SH-SY5Y (cell line): ENCODE results near the gene KIF5C.

Source experiments
- GATA2 ChIP-seq: IDR thresholded peaks from 2 replicates; pipeline ENCODE4 v1.6.1; 2011; ENCODE audit warnings: mild to moderate bottlenecking, low read depth, low read length
- GATA3 ChIP-seq: IDR thresholded peaks from 2 replicates; pipeline ENCODE4 v1.6.1; 2011; ENCODE audit warnings: low read depth, mild to moderate bottlenecking, low read length, moderate library complexity

The KIF5C gene

DNA sequence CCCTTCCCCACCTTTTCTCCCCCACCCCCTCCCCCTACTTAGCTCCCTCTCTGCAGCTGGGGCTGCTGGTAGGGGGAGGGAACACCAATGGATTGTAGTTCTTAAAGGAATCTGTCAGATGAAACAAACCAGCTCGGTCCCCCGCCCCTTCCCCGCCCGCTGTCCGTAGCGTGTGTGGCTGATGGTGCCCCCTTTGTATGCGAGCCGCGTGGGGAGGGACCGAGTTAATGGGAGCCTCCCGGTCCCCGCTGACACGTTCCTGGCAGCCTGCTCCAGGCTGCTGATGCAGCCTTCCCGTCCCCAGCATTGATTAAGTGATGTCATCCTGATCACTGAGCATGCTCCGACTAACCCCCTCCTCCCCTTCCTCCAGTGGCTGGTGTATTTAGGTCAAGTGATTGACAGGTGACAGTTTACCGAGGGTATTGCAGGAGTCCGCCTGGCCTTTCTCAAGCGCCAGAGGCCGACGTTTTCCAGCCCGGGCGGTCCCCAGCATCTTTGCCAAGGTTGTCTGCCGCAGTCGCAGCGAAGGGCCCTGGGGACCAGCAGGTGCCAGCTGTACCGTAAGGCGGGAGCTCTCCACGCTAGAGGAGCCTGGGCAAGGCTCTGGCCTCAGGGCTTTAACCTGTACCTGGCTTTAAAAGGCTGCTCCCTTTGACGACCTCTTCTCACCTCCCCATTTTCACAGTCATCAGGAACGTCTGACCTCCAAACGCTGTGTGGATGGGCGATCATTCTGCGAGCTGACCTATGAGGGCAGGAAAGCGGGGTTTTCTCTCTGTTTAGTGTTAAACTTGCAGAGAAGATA, 1.8 kb downstream of the KIF5C start:
- no peak for TF ChIP-seq GATA3
- no peak for TF ChIP-seq GATA2

DNA sequence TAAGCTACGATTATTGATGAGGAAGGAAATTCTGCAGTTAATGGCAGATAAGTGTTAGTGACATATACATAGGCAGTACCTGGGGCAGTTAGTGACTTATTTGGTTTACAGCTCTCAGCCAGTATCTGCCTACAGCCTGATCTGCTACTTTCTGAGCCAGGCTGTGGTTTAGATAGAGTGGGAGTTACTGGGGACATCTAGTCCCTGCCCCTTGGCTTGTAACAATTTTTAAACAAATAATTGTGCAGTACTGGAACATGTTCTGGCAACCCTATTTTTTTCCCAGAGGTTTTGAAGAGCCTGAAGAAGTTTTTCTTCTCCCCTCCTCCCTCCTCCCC, 2.3 kb downstream of the KIF5C start:
- TF ChIP-seq GATA2 = no peak
- no peak for TF ChIP-seq GATA3

DNA sequence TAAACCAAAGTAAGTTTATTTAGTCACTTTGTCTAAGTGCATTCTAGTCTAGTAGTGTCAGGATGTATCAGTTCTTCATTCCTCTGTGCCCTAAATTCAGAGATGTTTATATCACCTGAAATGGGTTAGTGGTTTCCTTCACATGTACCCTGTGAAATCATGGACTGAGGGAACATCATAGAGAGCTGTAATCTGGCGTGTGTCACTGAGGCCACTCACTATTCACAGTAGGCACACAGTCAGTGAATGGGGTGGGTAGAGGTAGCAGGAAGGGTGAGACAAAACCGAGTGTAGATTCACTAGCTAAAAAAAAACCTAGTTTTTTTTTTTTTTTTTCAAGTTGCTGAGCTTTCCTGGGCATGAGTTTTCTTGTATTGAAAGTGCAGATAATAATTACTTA, 5.6 kb downstream of the KIF5C start:
- no peak for TF ChIP-seq GATA2
- TF ChIP-seq GATA3 = no peak

DNA sequence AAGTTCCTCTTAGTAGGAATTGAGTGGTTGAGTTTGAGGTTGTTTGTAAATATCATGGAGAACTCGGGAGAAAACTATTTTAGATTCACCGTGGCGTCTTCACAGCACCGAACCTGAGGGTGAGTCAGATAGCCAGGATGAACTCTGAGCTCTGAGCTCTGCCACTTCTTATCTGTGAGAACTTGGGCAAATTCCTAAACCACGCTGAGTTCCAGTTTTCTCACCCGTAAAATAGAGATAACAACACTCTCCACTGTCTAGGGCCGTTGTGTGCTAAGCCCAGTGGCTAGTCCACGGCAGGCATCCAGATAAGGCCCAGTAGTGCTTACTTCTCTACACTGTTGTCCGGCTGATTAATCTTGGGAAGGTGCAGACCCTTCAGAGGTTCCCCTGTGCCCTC, 7.0 kb downstream of the KIF5C start:
- TF ChIP-seq GATA3 = no peak
- TF ChIP-seq GATA2 = no peak

DNA sequence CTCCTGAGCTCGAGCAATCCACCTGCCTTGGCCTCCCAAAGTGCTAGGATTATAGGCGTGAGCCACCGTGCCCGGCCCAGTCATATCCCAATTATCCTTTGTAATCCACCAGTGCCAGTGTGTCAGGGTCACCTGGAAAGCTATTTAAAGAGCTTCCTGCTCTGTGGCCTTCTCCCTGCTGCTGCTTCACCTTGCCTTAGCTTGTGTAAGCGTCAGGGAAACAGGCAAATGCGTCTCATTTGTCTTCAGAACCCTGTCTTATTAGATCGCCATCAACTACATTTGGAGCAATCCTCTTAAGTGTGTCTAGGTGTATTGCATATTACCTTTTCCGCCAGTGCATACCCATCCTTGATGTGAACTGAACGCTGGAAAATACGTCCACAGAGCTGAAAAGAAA, 10.2 kb downstream of the KIF5C start:
- TF ChIP-seq GATA2 (no peak), GATA3 (no peak)

DNA sequence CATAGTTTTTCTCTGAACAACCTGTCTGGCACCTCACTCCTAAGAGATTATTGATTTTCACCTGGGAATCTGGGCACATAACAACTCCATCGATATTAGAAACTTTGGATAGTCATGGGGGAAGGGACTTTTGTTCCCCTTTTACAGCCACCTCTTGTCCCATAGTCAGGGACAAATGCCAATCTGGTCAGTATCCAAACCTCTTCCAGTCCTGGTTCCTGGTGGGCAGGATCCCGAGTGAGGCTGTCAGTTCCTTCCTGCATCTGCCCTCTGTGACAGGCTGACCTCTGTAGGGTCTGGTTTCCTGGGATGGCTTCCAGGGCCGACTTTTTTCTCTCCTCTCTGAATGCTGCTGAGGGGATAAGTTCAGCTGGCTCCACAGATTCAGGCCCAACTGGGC, 11.0 kb downstream of the KIF5C start:
- no peak for TF ChIP-seq GATA2
- TF ChIP-seq GATA3 = no peak

DNA sequence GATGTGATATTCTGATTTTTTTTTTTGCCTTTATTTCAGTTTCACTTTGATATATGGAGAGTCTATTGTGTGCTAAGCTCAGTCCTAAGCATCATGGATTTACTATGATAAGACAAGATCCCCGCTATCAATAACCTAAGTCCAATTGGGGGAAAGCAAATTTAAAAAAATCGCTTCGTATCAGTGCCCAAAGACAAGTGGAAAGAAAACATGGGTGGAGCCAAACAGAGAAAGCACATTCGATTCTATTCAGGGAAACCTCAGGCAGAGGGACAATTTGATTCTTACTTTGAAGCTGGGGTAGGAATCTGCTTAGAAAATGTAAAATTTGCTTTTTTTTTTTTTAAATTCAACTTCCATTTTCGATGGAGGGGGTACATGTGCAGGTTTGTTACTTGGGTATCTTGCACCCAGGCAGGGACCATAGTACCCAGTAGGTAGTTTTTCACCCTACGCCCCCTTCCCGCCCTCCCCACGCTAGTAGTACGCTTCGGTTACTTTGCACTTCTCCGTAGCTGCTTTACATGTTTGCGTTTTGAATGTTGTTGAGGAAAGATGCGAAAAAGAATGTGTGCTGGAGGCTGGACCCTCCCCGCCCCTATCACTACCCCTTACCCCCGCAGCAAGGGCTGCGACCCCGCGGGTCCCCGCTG, 12.4 kb downstream of the KIF5C start:
- TF ChIP-seq GATA3 (no peak), GATA2 (no peak)

DNA sequence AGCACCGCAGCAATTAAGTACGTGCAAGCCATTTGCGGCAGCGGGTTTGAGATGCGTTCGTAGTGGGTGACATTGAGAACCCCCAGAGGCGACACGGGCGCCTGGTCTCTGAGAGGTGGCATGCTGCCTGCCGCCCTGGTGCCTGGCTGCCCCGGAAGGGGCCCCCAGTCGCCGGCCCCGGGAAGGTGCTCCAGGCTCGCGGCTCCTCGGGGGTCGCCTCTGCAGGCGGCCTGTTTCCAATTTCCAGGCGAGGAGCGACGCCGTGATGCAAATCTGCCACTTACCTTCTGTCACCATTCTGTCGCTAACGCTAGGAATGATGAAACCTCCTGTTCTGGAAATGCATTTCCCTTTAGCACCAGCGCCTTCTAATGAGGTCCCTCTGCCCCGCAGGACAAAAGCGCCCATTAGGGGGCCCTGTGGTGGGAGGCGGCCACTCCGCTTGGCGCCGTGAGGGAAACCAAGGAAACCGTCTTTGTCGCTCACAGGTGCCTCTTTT, 13.0 kb downstream of the KIF5C start:
- no peak for TF ChIP-seq GATA3
- no peak for TF ChIP-seq GATA2

DNA sequence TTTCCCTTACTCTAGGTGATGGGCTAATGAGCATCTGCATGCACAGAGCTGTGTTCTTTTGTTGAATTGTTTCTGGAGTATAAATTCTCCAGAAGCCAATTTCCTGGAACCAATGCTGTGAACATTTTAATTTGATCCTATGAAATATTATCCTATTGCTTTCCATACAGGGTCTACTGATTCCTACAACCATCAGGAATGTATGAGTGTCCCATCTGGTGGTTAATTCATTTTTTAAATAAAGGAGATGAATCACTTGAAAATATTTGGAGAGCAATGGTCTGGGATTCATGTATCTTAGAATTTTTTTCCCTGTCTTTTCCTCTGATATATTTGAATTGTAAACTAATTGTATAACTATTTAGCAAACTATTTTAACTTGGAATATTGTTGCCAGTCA, 14.0 kb downstream of the KIF5C start:
- TF ChIP-seq GATA2 (no peak), GATA3 (no peak)

DNA sequence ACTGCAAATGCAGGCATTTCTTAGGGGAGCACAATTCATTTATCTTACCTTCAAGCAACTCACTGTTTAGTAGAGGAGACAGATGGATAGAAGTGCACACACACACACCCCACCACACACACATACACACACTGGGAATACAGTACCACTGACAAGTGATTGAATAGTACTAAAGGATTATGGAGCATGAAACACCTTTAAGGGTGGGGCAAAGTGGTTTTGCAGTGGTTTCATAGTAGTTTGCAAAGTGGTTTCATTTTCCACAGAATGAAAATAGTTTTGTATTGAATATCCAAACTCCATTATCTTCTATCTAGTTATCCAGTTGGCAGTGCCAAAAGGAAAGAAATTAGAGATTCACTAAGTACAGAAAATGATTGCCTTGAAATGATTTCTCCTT, 18.9 kb downstream of the KIF5C start:
- TF ChIP-seq GATA3 (no peak), GATA2 (no peak)

DNA sequence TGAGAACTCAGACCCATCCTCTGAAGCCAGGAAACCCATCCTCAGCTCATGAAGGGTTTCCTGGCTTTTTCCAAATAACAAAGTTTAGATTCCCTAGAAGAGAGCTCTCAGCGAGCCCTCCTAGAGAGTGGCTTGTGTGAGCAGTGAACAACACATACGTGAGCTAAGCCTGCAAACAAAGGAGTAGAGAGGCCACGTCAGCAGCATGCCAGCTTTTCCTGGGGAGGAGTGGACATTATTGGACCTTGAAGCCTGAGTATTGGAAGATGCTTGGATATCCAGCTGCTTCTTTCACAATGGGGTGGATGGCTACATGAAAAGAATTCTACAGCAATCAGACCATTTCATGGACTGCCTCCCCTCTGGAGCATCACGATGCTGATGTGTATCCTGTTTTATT, 21.1 kb downstream of the KIF5C start:
- no peak for TF ChIP-seq GATA2

DNA sequence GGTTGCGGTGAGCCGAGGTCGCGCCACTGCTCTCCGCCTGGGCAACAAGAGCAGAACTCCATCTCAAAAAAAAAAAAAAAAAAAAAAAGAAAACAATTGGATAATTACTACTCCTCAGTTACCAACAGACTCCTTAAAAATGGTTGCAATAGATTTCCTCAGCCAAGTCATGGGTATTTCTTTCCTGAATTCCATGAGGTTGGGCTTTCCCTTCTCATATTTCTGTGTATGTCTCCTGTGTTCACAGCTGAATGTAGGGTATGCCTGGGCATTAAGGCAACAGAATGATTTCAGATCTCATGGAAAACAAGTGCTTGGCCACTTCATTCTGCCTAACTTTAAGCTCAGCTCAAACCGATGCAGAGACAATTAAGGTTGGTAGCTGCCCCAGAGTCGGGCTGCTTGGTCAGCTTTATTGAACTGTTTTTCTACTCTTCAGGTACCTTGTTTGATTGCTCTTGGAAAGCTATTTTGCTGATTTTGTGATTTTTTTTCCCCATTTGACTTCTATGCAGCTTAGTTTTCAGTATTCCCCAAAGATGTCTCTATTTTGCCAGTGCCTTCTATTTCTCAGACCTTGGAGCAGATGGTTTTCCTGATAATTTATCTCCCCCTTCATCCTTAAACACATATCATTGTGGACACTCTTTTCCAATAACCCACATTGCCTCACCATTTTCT, 24.8 kb downstream of the KIF5C start:
- TF ChIP-seq GATA2 = no peak
- no peak for TF ChIP-seq GATA3

DNA sequence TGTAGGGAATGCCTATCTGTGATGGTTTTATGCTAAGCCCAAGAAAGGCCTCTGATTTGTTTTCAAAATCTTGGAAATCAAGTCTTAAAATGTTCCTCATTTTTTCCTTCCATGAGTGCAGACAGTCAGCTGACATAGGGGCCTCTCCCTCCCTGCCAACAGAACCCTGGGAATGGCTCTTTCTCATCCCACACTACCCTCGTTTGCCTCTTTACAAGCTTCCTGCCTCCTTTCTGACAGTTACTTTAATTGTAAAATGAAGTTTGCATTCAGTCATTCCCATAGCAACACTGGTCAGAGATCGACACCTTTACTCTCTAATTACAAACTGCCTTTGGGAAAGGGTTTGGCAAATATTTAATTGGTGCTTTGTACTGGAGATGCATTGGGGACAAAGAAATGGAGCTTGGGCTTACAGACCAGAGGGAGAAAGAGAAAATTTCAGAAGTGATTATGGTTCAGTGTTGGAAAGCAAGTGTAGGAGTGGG, 25.4 kb downstream of the KIF5C start:
- TF ChIP-seq GATA2 = no peak
- TF ChIP-seq GATA3 = no peak

DNA sequence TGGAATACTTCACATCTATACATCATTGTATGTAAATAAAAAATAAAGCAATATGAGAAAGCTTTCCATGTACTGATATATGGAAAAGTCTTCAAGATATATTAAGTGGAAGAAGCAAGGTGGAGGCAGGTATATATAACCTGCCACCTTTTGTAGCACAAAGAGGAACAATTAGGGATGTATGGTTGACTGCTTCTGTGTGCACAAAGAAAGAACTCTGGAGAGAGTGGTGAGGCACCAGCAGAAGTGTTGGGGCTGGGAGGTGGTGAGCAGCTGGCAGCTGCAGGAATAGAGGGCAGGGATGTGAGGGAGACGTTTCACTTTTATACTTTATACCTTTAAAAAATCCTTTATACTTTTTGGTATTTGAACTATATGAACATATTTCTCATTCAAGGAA, 26.1 kb downstream of the KIF5C start:
- no peak for TF ChIP-seq GATA2
- no peak for TF ChIP-seq GATA3

DNA sequence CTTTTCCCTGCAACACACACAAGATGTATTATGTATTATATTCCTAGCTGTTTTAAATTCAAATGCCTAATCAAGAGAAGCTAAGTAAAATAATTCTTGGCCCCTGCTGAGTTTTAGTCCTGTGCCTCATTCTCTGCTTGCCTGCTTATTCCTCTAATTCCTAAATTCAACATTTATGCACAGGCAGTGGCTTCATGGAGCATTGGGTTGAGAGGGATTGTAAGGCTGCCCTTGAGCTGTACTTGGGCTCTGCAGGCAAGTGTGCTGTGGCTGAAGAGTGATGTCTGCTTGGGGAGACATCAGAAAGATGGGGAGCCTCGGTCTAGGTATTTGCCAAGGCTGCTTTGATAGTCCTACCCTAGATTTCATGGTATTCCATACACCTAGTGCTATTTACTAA, 27.8 kb downstream of the KIF5C start:
- TF ChIP-seq GATA2 (no peak), GATA3 (no peak)
